D721Med (cell line): Measurements from ENCODE around the gene SPI1.

Experiments used
- DNase-seq: peaks from one replicate; pipeline ENCODE4 v3.0.0; 2011; ENCODE audit warnings: low spot score; ENCODE audit not compliant: insufficient read length
- FAIRE-seq: peaks from 2 replicates; lab custom pipeline; 2011; peaks lifted over from hg19 to GRCh38; lab: Jason Lieb, UNC
- CTCF ChIP-seq: IDR thresholded peaks from 2 replicates; pipeline ENCODE4 v1.5.1; 2012; ENCODE audit warnings: mild to moderate bottlenecking, control low read depth; ENCODE audit not compliant: insufficient read depth; ENCODE audit errors: missing control alignments

Gene SPI1

GRCh38 chr11:47329987-47330931 lies 48.1 kb downstream of the SPI1 start:
- no peak for TF ChIP-seq CTCF
- FAIRE-seq, result no peak
- no peak for DNase-seq

GRCh38 chr11:47329431-47329986 lies 48.8 kb downstream of the SPI1 start:
- TF ChIP-seq CTCF, result no peak
- DNase-seq, result no peak
- no peak for FAIRE-seq

- no peak for FAIRE-seq
- TF ChIP-seq CTCF, result no peak
- no peak for DNase-seq
Measured at GRCh38 chr11:47328449-47329390, 49.6 kb downstream of the SPI1 start.

- FAIRE-seq (no peak), DNase-seq (no peak)
- TF ChIP-seq CTCF, result no peak
Measured at GRCh38 chr11:47327949-47328348, 50.4 kb downstream of the SPI1 start.

- DNase-seq, result no peak
- no peak for FAIRE-seq
- TF ChIP-seq CTCF, result no peak
Measured at GRCh38 chr11:47327025-47327424, 51.3 kb downstream of the SPI1 start.

- FAIRE-seq (no peak), DNase-seq (no peak)
- TF ChIP-seq CTCF, result no peak
Measured at GRCh38 chr11:47326198-47326597, 52.1 kb downstream of the SPI1 start.
